HEK293 (cell line): ENCODE measurements around the gene AKAP5.

ENCODE experiments used
- CTCF ChIA-PET: fragments of 350-600 bp; formaldehyde crosslinking; extraction: SDS; loops from one replicate; lab custom pipeline; 2021; ENCODE audit warnings: antibody characterized with exemption; lab: Yijun Ruan, JAX
- POLR2A ChIA-PET: fragments of 300-600 bp; formaldehyde crosslinking; extraction: SDS; loops from one replicate; lab custom pipeline; 2020; ENCODE audit warnings: antibody characterized with exemption, inconsistent platforms; lab: Yijun Ruan, JAX
- H3K27ac ChIP-seq: fragments of 200-500 bp; sonication (Bioruptor generic); 2 replicates; pipeline ENCODE4 v1.5.1; 2014; ENCODE audit warnings: low read depth, low read length, control low read depth, inconsistent platforms; ENCODE audit errors: extremely low read depth
- H3K36me3 ChIP-seq, 2 experiments: fragments of 200-500 bp in 1 of 2; sonication (Bioruptor generic) in 1 of 2; 1 replicate in 1 of 2; 2 replicates in 1 of 2; pipeline ENCODE4 v1.5.1; 2014 to 2017; ENCODE audit warnings: inconsistent platforms in 2 of 2, low read length in 2 of 2; ENCODE audit not compliant: control insufficient read depth in 2 of 2, insufficient read depth in 1 of 2
- H3K4me1 ChIP-seq: fragments of 200-500 bp; sonication (Bioruptor generic); 2 replicates; pipeline ENCODE4 v1.5.1; 2014; ENCODE audit warnings: mild to moderate bottlenecking, low read length, inconsistent platforms; ENCODE audit not compliant: control insufficient read depth, insufficient read depth
- H3K4me3 ChIP-seq: 2 replicates; pipeline ENCODE4 v1.5.1; 2011; ENCODE audit warnings: low read depth, mild to moderate bottlenecking, control low read depth, low read length, moderate library complexity
- H3K9me3 ChIP-seq: fragments of 200-500 bp; sonication (Bioruptor generic); 2 replicates; pipeline ENCODE4 v1.5.1; 2014; ENCODE audit warnings: low read depth, low read length, inconsistent platforms; ENCODE audit not compliant: control insufficient read depth, insufficient read depth
- EGR2 ChIP-seq: fragments of 450-650 bp; formaldehyde crosslinking; IDR thresholded peaks from 2 replicates; pipeline ENCODE4 v1.5.1; 2016; ENCODE audit warnings: low read depth, missing biosample characterization, missing genetic modification characterization
- GLI4 ChIP-seq: fragments of 450-650 bp; formaldehyde crosslinking; IDR thresholded peaks from 2 replicates; pipeline ENCODE4 v1.5.1; 2016; ENCODE audit warnings: missing biosample characterization, missing genetic modification characterization
- OSR2 ChIP-seq: fragments of 450-650 bp; formaldehyde crosslinking; IDR thresholded peaks from 2 replicates; pipeline ENCODE4 v1.5.1; 2016; ENCODE audit warnings: missing biosample characterization, missing genetic modification characterization
- ZFHX2 ChIP-seq: fragments of 450-650 bp; formaldehyde crosslinking; conservative IDR thresholded peaks from 2 replicates; pipeline ENCODE4 v1.5.1; 2016; ENCODE audit warnings: missing biosample characterization, missing genetic modification characterization
- ZFP37 ChIP-seq: fragments of 450-650 bp; formaldehyde crosslinking; IDR thresholded peaks from 2 replicates; pipeline ENCODE4 v1.5.1; 2016; ENCODE audit warnings: missing biosample characterization, missing genetic modification characterization
- ZNF211 ChIP-seq: fragments of 450-650 bp; formaldehyde crosslinking; IDR thresholded peaks from 2 replicates; pipeline ENCODE4 v1.5.1; 2016; ENCODE audit warnings: low read depth, missing biosample characterization, missing genetic modification characterization
- ZNF292 ChIP-seq: fragments of 450-650 bp; formaldehyde crosslinking; IDR thresholded peaks from 2 replicates; pipeline ENCODE4 v1.5.1; 2016; ENCODE audit warnings: low read depth, missing biosample characterization, missing genetic modification characterization, borderline replicate concordance
- ZNF324 ChIP-seq: fragments of 450-650 bp; formaldehyde crosslinking; IDR thresholded peaks from 2 replicates; pipeline ENCODE4 v1.5.1; 2016; ENCODE audit warnings: missing biosample characterization, missing genetic modification characterization
- ZNF366 ChIP-seq: fragments of 450-650 bp; formaldehyde crosslinking; conservative IDR thresholded peaks from 2 replicates; pipeline ENCODE4 v1.5.1; 2016; ENCODE audit warnings: missing biosample characterization, missing genetic modification characterization
- ZNF514 ChIP-seq: fragments of 450-650 bp; formaldehyde crosslinking; IDR thresholded peaks from 2 replicates; pipeline ENCODE4 v1.5.1; 2016; ENCODE audit warnings: missing biosample characterization, missing genetic modification characterization
- ZNF610 ChIP-seq: fragments of 450-650 bp; formaldehyde crosslinking; IDR thresholded peaks from 2 replicates; pipeline ENCODE4 v1.5.1; 2016; ENCODE audit warnings: missing biosample characterization, missing genetic modification characterization, borderline replicate concordance
- ZNF701 ChIP-seq: fragments of 450-650 bp; formaldehyde crosslinking; IDR thresholded peaks from 2 replicates; pipeline ENCODE4 v1.5.1; 2016; ENCODE audit warnings: missing biosample characterization, missing genetic modification characterization
- TF ChIP-seq, protein P1 (sequence below): fragments of 450-650 bp; formaldehyde crosslinking; IDR thresholded peaks from 2 replicates; pipeline ENCODE4 v1.5.1; 2016; ENCODE audit warnings: missing biosample characterization, missing genetic modification characterization, borderline replicate concordance
- TF ChIP-seq, protein P2 (sequence below): fragments of 450-650 bp; formaldehyde crosslinking; IDR thresholded peaks from 2 replicates; pipeline ENCODE4 v1.5.1; 2016; ENCODE audit warnings: missing biosample characterization, missing genetic modification characterization
- TF ChIP-seq, protein P3 (sequence below): fragments of 450-650 bp; formaldehyde crosslinking; IDR thresholded peaks from 2 replicates; pipeline ENCODE4 v1.5.1; 2016; ENCODE audit warnings: missing biosample characterization, missing genetic modification characterization
- TF ChIP-seq, protein P4 (sequence below): fragments of 450-650 bp; formaldehyde crosslinking; IDR thresholded peaks from 2 replicates; pipeline ENCODE4 v1.5.1; 2017; ENCODE audit warnings: missing biosample characterization, missing genetic modification characterization

The AKAP5 gene

DNA sequence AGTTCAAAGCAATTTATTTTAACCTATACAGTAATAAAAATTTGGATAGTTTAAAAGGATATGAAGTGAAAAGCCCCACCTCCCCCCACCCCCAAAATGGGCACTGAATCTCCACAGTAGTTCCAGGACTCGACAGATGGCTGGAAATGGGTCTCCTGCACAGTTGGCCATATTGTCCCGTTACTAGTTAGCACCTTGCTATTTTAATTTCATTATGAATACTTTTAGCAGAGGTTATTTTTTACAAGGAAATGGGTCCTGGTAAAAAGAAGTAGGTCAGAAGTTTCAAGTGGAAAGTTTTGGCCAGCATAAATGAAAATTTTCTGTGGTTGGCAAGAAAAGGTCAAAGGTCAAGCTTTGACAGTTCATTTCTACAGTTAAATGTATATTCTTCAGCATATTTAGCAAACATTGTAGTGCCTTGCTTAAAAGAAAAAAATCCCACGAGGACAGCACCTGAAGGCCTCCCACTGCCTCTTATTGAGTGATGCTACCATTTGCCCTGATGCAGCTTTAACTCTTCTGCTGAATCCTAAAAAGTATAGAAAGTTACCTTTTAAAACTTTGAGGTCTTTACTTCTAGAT lies 48.9 kb upstream of the AKAP5 start:
- ChIA-PET POLR2A (no interaction called here), CTCF (interaction anchor here (0.6 to 8.7 kb wide), 3 partner anchors 16 to 106 kb away, joined by 3 to 88 read pairs (median 3); no protein-coding TSS in a partner anchor)
- no peak overlapping the region for H3K4me3 ChIP-seq

DNA sequence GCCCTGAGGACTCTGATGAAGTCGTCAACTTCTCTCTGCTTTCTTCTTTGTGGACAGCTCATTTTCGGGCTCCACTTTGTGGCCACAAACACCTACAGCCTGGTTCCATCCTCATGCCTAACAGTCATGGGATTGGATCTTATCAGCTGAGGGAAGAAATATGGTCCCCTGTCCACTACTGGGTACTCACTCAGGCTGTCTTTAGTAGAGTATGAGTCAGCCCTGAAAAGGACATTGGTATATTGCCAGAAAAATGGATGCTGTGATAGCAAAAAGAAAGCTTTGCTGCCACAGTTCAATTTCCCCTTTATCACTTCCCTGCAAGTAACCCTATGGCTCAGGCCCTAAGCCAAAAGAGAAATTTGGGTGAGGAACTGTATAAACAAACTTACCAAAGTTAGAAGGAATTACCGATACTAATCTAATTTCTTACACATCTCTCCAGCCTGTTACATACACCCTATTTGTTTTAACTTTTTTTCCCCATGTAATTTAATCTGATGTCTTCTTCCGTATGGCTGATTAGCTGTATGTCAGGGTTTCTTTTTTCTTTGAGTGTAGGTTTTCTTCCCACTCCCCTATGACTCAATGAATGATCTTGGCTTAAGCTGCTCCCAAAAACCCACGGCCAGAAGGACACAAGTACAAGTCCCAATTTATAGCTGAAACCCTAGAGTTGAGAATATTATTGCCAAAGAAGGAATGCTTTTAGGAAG lies 48.1 kb upstream of the AKAP5 start:
- POLR2A ChIA-PET = no interaction called here
- CTCF ChIA-PET = interaction anchor here (0.8 to 8.7 kb wide), 2 partner anchors 14 to 15 kb away, joined by 4 to 88 read pairs; no protein-coding TSS in a partner anchor
- TF ChIP-seq, protein P1, sequence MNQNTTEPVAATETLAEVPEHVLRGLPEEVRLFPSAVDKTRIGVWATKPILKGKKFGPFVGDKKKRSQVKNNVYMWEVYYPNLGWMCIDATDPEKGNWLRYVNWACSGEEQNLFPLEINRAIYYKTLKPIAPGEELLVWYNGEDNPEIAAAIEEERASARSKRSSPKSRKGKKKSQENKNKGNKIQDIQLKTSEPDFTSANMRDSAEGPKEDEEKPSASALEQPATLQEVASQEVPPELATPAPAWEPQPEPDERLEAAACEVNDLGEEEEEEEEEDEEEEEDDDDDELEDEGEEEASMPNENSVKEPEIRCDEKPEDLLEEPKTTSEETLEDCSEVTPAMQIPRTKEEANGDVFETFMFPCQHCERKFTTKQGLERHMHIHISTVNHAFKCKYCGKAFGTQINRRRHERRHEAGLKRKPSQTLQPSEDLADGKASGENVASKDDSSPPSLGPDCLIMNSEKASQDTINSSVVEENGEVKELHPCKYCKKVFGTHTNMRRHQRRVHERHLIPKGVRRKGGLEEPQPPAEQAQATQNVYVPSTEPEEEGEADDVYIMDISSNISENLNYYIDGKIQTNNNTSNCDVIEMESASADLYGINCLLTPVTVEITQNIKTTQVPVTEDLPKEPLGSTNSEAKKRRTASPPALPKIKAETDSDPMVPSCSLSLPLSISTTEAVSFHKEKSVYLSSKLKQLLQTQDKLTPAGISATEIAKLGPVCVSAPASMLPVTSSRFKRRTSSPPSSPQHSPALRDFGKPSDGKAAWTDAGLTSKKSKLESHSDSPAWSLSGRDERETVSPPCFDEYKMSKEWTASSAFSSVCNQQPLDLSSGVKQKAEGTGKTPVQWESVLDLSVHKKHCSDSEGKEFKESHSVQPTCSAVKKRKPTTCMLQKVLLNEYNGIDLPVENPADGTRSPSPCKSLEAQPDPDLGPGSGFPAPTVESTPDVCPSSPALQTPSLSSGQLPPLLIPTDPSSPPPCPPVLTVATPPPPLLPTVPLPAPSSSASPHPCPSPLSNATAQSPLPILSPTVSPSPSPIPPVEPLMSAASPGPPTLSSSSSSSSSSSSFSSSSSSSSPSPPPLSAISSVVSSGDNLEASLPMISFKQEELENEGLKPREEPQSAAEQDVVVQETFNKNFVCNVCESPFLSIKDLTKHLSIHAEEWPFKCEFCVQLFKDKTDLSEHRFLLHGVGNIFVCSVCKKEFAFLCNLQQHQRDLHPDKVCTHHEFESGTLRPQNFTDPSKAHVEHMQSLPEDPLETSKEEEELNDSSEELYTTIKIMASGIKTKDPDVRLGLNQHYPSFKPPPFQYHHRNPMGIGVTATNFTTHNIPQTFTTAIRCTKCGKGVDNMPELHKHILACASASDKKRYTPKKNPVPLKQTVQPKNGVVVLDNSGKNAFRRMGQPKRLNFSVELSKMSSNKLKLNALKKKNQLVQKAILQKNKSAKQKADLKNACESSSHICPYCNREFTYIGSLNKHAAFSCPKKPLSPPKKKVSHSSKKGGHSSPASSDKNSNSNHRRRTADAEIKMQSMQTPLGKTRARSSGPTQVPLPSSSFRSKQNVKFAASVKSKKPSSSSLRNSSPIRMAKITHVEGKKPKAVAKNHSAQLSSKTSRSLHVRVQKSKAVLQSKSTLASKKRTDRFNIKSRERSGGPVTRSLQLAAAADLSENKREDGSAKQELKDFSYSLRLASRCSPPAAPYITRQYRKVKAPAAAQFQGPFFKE (tag by site-specific recombination) = no peak
- TF ChIP-seq ZNF366 (tag by site-specific recombination) (no peak), ZNF324 (tag by site-specific recombination) (no peak), ZNF610 (tag by site-specific recombination) (no peak), ZFHX2 (tag by site-specific recombination) (peak; percentile 25; the same call in 1 of the 2 replicates), EGR2 (tag by site-specific recombination) (peak; percentile 60)
- TF ChIP-seq, all 188 proteins: peak for 2
- Histone ChIP-seq H3K4me1 (no peaks in the 10 kb centered on the region), H3K4me3 (no peak overlapping the region), H3K9me3 (no peaks in the 10 kb centered on the region), H3K27ac (no peak overlapping the region), H3K36me3 (peaks cover 72 to 87% of the 10 kb centered on the region in 2 experiments)

More for the DNA sequence above, 48.9 kb upstream of the AKAP5 start:
- TF ChIP-seq, protein P2, sequence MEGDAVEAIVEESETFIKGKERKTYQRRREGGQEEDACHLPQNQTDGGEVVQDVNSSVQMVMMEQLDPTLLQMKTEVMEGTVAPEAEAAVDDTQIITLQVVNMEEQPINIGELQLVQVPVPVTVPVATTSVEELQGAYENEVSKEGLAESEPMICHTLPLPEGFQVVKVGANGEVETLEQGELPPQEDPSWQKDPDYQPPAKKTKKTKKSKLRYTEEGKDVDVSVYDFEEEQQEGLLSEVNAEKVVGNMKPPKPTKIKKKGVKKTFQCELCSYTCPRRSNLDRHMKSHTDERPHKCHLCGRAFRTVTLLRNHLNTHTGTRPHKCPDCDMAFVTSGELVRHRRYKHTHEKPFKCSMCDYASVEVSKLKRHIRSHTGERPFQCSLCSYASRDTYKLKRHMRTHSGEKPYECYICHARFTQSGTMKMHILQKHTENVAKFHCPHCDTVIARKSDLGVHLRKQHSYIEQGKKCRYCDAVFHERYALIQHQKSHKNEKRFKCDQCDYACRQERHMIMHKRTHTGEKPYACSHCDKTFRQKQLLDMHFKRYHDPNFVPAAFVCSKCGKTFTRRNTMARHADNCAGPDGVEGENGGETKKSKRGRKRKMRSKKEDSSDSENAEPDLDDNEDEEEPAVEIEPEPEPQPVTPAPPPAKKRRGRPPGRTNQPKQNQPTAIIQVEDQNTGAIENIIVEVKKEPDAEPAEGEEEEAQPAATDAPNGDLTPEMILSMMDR (tag by site-specific recombination) = no peak
- TF ChIP-seq, protein P3, sequence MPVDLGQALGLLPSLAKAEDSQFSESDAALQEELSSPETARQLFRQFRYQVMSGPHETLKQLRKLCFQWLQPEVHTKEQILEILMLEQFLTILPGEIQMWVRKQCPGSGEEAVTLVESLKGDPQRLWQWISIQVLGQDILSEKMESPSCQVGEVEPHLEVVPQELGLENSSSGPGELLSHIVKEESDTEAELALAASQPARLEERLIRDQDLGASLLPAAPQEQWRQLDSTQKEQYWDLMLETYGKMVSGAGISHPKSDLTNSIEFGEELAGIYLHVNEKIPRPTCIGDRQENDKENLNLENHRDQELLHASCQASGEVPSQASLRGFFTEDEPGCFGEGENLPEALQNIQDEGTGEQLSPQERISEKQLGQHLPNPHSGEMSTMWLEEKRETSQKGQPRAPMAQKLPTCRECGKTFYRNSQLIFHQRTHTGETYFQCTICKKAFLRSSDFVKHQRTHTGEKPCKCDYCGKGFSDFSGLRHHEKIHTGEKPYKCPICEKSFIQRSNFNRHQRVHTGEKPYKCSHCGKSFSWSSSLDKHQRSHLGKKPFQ (tag by site-specific recombination) = no peak
- TF ChIP-seq OSR2 (tag by site-specific recombination) = no peak
- no peak for TF ChIP-seq GLI4 (tag by site-specific recombination)
- no peak for TF ChIP-seq ZNF514 (tag by site-specific recombination)
- TF ChIP-seq, protein P4, sequence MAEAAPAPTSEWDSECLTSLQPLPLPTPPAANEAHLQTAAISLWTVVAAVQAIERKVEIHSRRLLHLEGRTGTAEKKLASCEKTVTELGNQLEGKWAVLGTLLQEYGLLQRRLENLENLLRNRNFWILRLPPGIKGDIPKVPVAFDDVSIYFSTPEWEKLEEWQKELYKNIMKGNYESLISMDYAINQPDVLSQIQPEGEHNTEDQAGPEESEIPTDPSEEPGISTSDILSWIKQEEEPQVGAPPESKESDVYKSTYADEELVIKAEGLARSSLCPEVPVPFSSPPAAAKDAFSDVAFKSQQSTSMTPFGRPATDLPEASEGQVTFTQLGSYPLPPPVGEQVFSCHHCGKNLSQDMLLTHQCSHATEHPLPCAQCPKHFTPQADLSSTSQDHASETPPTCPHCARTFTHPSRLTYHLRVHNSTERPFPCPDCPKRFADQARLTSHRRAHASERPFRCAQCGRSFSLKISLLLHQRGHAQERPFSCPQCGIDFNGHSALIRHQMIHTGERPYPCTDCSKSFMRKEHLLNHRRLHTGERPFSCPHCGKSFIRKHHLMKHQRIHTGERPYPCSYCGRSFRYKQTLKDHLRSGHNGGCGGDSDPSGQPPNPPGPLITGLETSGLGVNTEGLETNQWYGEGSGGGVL (tag by site-specific recombination) = no peak
- no peak for TF ChIP-seq ZNF211 (tag by site-specific recombination)
- TF ChIP-seq ZNF292 (tag by site-specific recombination) = no peak
- no peak for TF ChIP-seq ZNF701 (tag by site-specific recombination)
- TF ChIP-seq ZFP37 (tag by site-specific recombination) = no peak
- H3K36me3 ChIP-seq = peaks cover 73 to 89% of the 10 kb centered on the region in 2 experiments
- no peak overlapping the region for H3K27ac ChIP-seq
- no peaks in the 10 kb centered on the region for H3K9me3 ChIP-seq
- H3K4me1 ChIP-seq = no peaks in the 10 kb centered on the region
